Activated T-cell treated with anti-CD3 and anti-CD28 coated beads, Interleukin-2, amount 50 U/mL, for 24 hours (primary cell): ENCODE data around the gene APOL1.
"Not testable (repeated sequence)": the region's sequence is repeated elsewhere in the genome, so short reads cannot be mapped to it uniquely, and the experiment has no call there.

Experiments
- DNase-seq: peaks from one replicate; pipeline ENCODE4 v3.0.0-alpha.2; 2020
- H3K27ac Mint-ChIP-seq: 2 replicates; pipeline ENCODE4 v1.8.0; 2020; ENCODE audit warnings: mild to moderate bottlenecking, mixed read lengths
- H3K27me3 Mint-ChIP-seq: 2 replicates; pipeline ENCODE4 v1.8.0; 2020; ENCODE audit warnings: mixed read lengths
- H3K36me3 Mint-ChIP-seq: 2 replicates; pipeline ENCODE4 v1.8.0; 2020; ENCODE audit warnings: low read depth, mixed read lengths
- H3K4me1 Mint-ChIP-seq: 2 replicates; pipeline ENCODE4 v1.8.0; 2020; ENCODE audit warnings: low read depth, mixed read lengths
- H3K4me3 Mint-ChIP-seq: 2 replicates; pipeline ENCODE4 v1.8.0; 2020; ENCODE audit warnings: mild to moderate bottlenecking, moderate library complexity, mixed read lengths
- H3K9me3 Mint-ChIP-seq: 2 replicates; pipeline ENCODE4 v1.8.0; 2020; ENCODE audit warnings: mixed read lengths

Gene APOL1

GRCh38 chr22:36245805-36246356 lies 7.1 kb upstream of the APOL1 start:
- no peak overlapping the region for H3K4me3 Mint-ChIP-seq
- DNase-seq = no peak
- H3K27me3 Mint-ChIP-seq = no peaks in the 10 kb centered on the region
- H3K36me3 Mint-ChIP-seq = no peaks in the 10 kb centered on the region
- no peak overlapping the region for H3K27ac Mint-ChIP-seq
- H3K4me1 Mint-ChIP-seq = no peaks in the 10 kb centered on the region
- H3K9me3 Mint-ChIP-seq = peaks cover 5% of the 10 kb centered on the region

GRCh38 chr22:36246718-36247117 lies 6.2 kb upstream of the APOL1 start:
- peaks cover 7% of the 10 kb centered on the region for H3K4me1 Mint-ChIP-seq
- no peak overlapping the region for H3K27ac Mint-ChIP-seq
- H3K36me3 Mint-ChIP-seq = no peaks in the 10 kb centered on the region
- H3K9me3 Mint-ChIP-seq = peaks cover 5% of the 10 kb centered on the region
- no peaks in the 10 kb centered on the region for H3K27me3 Mint-ChIP-seq
- DNase-seq = no peak
- no peak overlapping the region for H3K4me3 Mint-ChIP-seq

DNA sequence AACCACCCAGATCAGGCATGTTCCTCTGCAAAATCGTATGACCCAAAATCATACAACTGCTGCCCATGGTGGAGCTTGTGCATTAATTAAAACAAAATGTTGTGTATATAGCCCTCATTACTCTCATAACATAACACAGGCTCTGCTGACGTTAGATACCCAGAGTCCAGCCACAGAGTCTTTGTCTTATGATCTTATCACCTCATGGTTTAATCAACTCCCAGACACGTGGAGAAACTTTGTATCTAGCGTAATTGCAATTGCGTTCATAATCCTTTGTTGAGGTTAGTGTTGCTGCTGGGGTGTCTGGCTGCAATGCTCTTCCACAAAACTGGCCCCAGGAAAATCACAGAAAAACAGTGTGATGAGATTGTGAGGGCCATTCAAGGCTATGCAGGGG lies 5.0 kb upstream of the APOL1 start:
- no peak for DNase-seq

GRCh38 chr22:36249160-36249559 lies 3.8 kb upstream of the APOL1 start:
- no peaks in the 10 kb centered on the region for H3K9me3 Mint-ChIP-seq
- H3K27me3 Mint-ChIP-seq = no peaks in the 10 kb centered on the region
- DNase-seq = no peak
- H3K27ac Mint-ChIP-seq = no peak overlapping the region
- H3K4me1 Mint-ChIP-seq = peaks cover 31% of the 10 kb centered on the region
- peaks cover 12% of the 10 kb centered on the region for H3K36me3 Mint-ChIP-seq
- no peak overlapping the region for H3K4me3 Mint-ChIP-seq

More for the DNA sequence above, 5.0 kb upstream of the APOL1 start:
- Mint-ChIP-seq H3K27ac (no peak overlapping the region), H3K9me3 (no peaks in the 10 kb centered on the region), H3K27me3 (no peaks in the 10 kb centered on the region), H3K4me3 (no peak overlapping the region), H3K36me3 (peaks cover under 1% of the 10 kb centered on the region), H3K4me1 (peaks cover 18% of the 10 kb centered on the region)

GRCh38 chr22:36250292-36250960 lies 2.5 kb upstream of the APOL1 start:
- DNase-seq, H3K9me3 Mint-ChIP-seq, H3K27me3 Mint-ChIP-seq, H3K4me3 Mint-ChIP-seq: not testable (repeated sequence)
- H3K27ac Mint-ChIP-seq = peak overlapping the region; percentile 17
- peaks cover 18% of the 10 kb centered on the region for H3K36me3 Mint-ChIP-seq
- peaks cover 43% of the 10 kb centered on the region for H3K4me1 Mint-ChIP-seq

DNA sequence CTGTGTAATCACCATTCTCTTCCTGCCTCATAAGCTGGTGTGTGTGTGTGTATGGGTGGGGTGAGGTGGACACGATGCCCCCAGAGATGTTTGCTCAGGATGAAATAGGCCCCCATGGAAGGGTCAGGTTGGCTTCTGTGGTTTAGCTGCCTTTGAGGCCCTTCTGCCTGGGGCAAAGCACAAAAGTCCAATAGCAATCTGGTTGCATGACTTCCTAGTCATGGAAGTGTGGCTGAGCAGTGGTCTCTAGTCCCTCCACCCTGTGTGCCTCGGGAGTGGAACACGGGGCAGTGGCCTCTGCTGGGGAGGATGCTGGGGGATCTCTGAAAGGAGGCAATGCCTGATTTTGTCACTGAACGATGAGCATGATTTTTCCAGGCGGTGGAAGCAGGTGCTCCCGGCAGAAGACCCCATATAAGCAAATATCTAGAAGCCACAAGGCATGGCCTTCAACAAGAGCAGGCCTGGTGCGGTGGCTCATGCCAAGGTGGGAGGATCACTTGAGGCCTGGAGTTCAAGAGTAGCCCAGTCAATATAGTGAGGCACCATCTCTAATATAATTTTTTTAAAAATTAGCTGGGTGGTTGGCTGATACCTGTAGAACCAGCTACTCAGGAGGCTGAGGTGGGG lies 839 bp upstream of the APOL1 start:
- H3K4me1 Mint-ChIP-seq = peaks cover 58% of the 10 kb centered on the region
- H3K36me3 Mint-ChIP-seq = peaks cover 33% of the 10 kb centered on the region
- peak overlapping the region; percentile 90 for H3K4me3 Mint-ChIP-seq
- H3K9me3 Mint-ChIP-seq, DNase-seq, H3K27me3 Mint-ChIP-seq: not testable (repeated sequence)
- H3K27ac Mint-ChIP-seq = peak overlapping the region; percentile 97

- peak; percentile 60 for DNase-seq
- Mint-ChIP-seq H3K4me1 (peaks cover 73% of the 10 kb centered on the region), H3K36me3 (peaks cover 49% of the 10 kb centered on the region), H3K9me3 (no peaks in the 10 kb centered on the region), H3K4me3 (peak overlapping the region; percentile 90), H3K27me3 (no peaks in the 10 kb centered on the region), H3K27ac (peak overlapping the region; percentile 97)
Observed at GRCh38 chr22:36253523-36254490, 874 bp downstream of the APOL1 start.

- H3K27me3 Mint-ChIP-seq, DNase-seq: not testable (repeated sequence)
- H3K4me1 Mint-ChIP-seq = peaks cover 82% of the 10 kb centered on the region
Observed at GRCh38 chr22:36255572-36255971, 2.6 kb downstream of the APOL1 start.

GRCh38 chr22:36256478-36256877 lies 3.5 kb downstream of the APOL1 start:
- H3K4me1 Mint-ChIP-seq = peaks cover 78% of the 10 kb centered on the region

More at GRCh38 chr22:36255572-36255971, 2.6 kb downstream of the APOL1 start:
- Mint-ChIP-seq H3K27ac (peak overlapping the region; percentile 97), H3K36me3 (peaks cover 66% of the 10 kb centered on the region), H3K4me3 (peak overlapping the region; percentile 90)
- not testable (repeated sequence) for H3K9me3 Mint-ChIP-seq

DNA sequence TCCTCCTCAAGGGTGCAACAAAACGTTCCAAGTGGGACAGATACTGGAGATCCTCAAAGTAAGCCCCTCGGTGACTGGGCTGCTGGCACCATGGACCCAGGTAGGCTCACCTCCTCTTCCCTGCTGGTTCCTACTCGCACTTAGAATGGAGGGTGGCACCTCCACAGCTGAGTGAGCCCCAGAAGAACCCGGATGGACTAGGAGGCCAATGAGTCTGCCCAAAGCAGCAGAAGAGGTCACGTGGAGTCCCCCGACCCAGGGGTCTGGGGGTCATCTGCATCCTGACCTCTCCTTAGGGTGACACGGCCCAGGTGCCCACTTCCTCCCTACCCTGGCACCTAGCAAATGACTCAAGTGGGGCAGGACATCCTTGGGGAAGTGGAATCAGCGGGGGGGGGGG lies 4.4 kb downstream of the APOL1 start:
- Mint-ChIP-seq H3K4me3 (no peak overlapping the region), H3K27ac (peak overlapping the region; percentile 58), H3K9me3 (no peaks in the 10 kb centered on the region), H3K27me3 (no peaks in the 10 kb centered on the region), H3K36me3 (peaks cover 84% of the 10 kb centered on the region), H3K4me1 (peaks cover 70% of the 10 kb centered on the region)
- DNase-seq = no peak

More at GRCh38 chr22:36256478-36256877, 3.5 kb downstream of the APOL1 start:
- Mint-ChIP-seq H3K36me3 (peaks cover 76% of the 10 kb centered on the region), H3K4me3 (peak overlapping the region; percentile 16), H3K9me3 (no peaks in the 10 kb centered on the region), H3K27me3 (no peaks in the 10 kb centered on the region), H3K27ac (peak overlapping the region; percentile 80)
- no peak for DNase-seq

- peaks cover 62% of the 10 kb centered on the region for H3K4me1 Mint-ChIP-seq
- H3K27ac Mint-ChIP-seq = peak overlapping the region; percentile 86
- H3K27me3 Mint-ChIP-seq = no peaks in the 10 kb centered on the region
- no peaks in the 10 kb centered on the region for H3K9me3 Mint-ChIP-seq
- H3K36me3 Mint-ChIP-seq = peaks cover 90% of the 10 kb centered on the region
- DNase-seq = no peak
- peak overlapping the region; percentile 35 for H3K4me3 Mint-ChIP-seq
Observed at GRCh38 chr22:36257948-36258670, 5.2 kb downstream of the APOL1 start.

DNA sequence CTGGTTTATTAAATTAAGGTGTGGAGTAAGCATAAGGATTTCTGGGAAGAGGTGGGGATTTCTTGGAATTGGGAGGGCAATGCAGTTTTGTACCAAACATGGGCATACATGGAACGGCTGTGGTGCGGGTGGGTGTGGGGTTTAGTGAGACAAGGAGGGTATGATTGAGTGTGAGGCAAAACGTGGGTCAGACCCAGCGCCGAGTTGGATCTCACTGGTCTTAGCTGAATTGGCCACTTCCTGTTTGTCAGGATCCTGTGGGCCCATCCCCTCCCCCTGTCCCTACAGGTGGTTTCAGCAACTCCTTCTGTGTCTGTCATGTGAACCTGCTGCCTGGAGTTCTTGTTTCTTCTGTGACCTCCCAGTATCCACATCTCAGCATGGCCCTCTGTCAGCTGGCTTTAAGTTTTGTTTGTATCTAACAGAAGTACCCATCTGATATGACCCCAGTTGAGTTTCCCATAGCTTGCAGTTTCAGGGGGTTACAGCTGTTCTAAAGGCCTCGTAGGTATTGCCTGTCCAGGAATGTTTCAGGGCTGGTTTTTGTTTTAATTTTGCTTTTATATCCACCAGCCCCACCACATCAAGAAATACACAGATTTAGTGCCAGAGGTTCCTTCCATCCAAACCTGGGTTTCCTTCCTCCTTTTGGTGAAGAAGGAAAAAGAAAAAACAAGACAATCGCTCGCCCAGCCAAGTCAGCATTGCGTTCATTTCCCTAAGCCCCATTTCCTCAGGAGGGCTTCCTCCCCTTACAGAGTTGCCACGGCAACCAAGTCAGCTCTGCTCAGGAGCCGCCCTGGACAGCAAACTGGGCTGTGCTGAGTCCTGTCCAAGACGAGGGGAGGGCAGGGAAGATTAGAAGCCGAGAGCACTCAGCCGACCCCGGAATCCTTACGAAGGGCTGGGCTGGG lies 6.0 kb downstream of the APOL1 start:
- Mint-ChIP-seq H3K9me3 (no peaks in the 10 kb centered on the region), H3K27ac (peak overlapping the region; percentile 86), H3K4me3 (peak overlapping the region; percentile 35), H3K27me3 (no peaks in the 10 kb centered on the region), H3K4me1 (peaks cover 54% of the 10 kb centered on the region), H3K36me3 (peaks cover 90% of the 10 kb centered on the region)
- DNase-seq = peak; percentile 54
